HL-60 (cell line): ENCODE data around the gene PPP1R1B.

ENCODE experiments used
- DNase-seq, 2 experiments: peaks; one replicate each; pipeline ENCODE4 v3.0.0-alpha.2; 2010 to 2020; ENCODE audit warnings: low read depth in 1 of 2, low spot score in 1 of 2
- H3K27ac ChIP-seq: fragments of 250-450 bp; sonication (Bioruptor Pico); replicated peaks from 2 replicates; pipeline ENCODE4 v1.5.1; 2020; ENCODE audit warnings: mild to moderate bottlenecking, moderate library complexity
- H3K27me3 ChIP-seq: fragments of 250-450 bp; sonication (Bioruptor Pico); 2 replicates; pipeline ENCODE4 v1.5.1; 2021; ENCODE audit warnings: mild to moderate bottlenecking, moderate library complexity; ENCODE audit not compliant: insufficient read depth, poor library complexity, severe bottlenecking
- H3K4me3 ChIP-seq: replicated peaks from 2 replicates; pipeline ENCODE4 v1.5.1; 2011; ENCODE audit warnings: mild to moderate bottlenecking, control low read depth, low read length; ENCODE audit not compliant: insufficient read depth
- GABPA ChIP-seq: IDR thresholded peaks from 2 replicates; pipeline ENCODE4 v1.6.1; 2012; ENCODE audit warnings: low read depth
- POLR2AphosphoS5 ChIP-seq: IDR thresholded peaks from 2 replicates; pipeline ENCODE4 v1.6.1; 2012; ENCODE audit warnings: low read depth
- REST ChIP-seq: IDR thresholded peaks from 2 replicates; pipeline ENCODE4 v1.6.1; 2012; ENCODE audit warnings: low read depth; ENCODE audit not compliant: insufficient replicate concordance
- SPI1 ChIP-seq: IDR thresholded peaks from 2 replicates; pipeline ENCODE4 v1.6.1; 2012; ENCODE audit warnings: low read depth, mild to moderate bottlenecking, borderline replicate concordance
- TF ChIP-seq, protein P1 (sequence below): IDR thresholded peaks from one replicate; pipeline ENCODE4 v1.5.1; 2011; ENCODE audit warnings: low read length, control low read depth, inconsistent platforms; ENCODE audit not compliant: insufficient read depth

Gene PPP1R1B

DNA sequence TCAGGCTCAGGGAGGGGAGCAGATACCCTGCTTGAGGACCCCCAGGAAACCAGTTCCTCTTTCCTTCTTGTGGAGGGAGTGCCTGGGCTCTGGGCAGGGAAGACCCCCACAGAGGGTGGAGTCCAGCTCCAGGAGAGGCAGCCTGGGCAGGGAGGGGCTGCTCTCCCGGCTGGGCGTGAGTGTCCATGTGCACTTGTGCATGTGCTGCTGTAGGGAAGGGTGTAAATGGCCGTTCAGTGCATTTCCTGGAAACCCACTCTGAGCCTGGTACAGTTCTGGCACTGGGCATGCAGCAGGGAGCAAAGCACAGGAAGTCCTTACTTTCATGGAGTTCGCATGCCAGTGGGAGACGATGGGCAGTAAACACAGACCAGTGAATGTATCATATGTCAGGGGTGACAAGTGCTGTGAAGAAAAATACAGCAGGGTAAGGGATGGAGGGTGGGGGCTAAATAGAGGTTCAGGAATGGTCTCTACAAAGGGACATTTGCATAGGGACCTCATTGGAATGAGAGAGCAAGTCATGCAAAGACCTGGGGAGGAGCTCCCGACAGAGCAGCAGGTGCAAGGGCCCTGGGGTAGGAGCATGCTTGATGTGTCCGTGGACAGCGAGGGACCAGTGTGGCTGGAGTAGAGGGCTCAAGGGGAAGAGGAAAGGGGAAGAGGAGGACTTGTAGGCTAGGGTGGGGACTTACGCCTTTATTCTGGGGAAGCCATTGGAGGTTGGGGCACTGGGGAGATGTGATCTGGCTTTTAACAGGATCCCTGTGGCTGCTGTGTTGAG lies 15.7 kb downstream of the PPP1R1B start:
- Histone ChIP-seq H3K27me3 (no peaks in the 10 kb centered on the region), H3K4me3 (no peak overlapping the region), H3K27ac (no peak overlapping the region)
- TF ChIP-seq GABPA (no peak), REST (no peak), SPI1 (no peak), POLR2AphosphoS5 (no peak)
- TF ChIP-seq, protein P1, sequence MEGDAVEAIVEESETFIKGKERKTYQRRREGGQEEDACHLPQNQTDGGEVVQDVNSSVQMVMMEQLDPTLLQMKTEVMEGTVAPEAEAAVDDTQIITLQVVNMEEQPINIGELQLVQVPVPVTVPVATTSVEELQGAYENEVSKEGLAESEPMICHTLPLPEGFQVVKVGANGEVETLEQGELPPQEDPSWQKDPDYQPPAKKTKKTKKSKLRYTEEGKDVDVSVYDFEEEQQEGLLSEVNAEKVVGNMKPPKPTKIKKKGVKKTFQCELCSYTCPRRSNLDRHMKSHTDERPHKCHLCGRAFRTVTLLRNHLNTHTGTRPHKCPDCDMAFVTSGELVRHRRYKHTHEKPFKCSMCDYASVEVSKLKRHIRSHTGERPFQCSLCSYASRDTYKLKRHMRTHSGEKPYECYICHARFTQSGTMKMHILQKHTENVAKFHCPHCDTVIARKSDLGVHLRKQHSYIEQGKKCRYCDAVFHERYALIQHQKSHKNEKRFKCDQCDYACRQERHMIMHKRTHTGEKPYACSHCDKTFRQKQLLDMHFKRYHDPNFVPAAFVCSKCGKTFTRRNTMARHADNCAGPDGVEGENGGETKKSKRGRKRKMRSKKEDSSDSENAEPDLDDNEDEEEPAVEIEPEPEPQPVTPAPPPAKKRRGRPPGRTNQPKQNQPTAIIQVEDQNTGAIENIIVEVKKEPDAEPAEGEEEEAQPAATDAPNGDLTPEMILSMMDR, result no peak
- DNase-seq, result no peak

DNA sequence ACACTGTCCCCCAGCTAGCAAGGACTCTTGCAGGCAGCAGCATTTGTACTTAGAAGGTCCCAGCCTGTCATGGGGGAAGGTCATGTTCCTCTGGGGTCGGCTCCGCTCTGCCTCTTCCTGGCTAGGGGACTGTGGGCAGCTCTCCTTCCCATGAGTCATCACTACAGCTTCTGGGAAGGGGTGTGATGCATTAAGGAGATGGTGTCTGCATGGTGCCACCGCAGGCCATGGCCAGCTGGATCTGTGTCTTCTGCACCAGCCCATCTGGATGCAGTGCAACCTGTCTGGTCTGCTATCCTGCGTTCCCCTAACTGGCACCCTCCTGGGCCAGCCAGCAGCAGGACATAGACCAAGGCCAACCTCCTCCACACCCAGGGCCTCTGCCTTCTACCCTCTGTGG lies 16.5 kb downstream of the PPP1R1B start:
- no peaks in the 10 kb centered on the region for H3K27me3 ChIP-seq
- H3K4me3 ChIP-seq, result no peak overlapping the region
- H3K27ac ChIP-seq, result no peak overlapping the region
- DNase-seq, result no peak
- TF ChIP-seq, protein P1, result no peak
- TF ChIP-seq GABPA (no peak), REST (no peak), SPI1 (no peak), POLR2AphosphoS5 (no peak)

DNA sequence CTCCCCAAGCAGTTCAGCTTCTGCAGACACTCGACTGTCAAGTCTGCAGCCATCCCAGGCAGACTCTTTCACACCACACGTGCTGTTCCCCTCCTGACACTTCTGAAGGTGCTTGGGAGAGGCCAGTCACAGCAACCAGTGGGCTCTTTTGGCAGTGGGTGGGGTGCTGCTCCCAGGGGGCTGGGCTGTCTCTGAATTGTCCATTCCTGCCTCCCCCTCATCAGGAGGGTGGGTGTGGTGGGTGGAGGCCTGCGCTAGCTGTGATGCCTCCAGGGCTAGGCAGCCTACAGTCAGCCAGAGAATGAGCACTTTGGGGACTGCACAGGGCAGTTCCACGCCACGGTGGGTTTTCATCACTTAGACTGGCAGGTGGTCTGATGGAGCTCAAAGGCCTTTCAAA lies 20.5 kb downstream of the PPP1R1B start:
- Histone ChIP-seq H3K4me3 (no peak overlapping the region), H3K27ac (no peak overlapping the region), H3K27me3 (no peaks in the 10 kb centered on the region)
- TF ChIP-seq REST, result no peak
- no peak for TF ChIP-seq SPI1
- no peak for TF ChIP-seq GABPA
- no peak for TF ChIP-seq POLR2AphosphoS5
- TF ChIP-seq, protein P1, result no peak
- DNase-seq, result no peak
